Tongue (tissue), 2 donors: ENCODE results near the gene GBX2. TPM values are rescaled to one million over a fixed set of nuclear protein-coding genes. Genes with fewer than 3 reads are reported as not detected.
"Not testable (repeated sequence)": the region's sequence is repeated elsewhere in the genome, so short reads cannot be mapped to it uniquely, and the experiment has no call there.

ENCODE experiments used
- DNase-seq: peaks from one replicate; pipeline ENCODE4 v3.0.0-alpha.2; 2015
- total RNA-seq: library from RNA; depleted of rRNA; stranded (reverse); fragments of >200 nt; gene quantifications from one replicate; pipeline ENCODE4 v1.2.3, GENCODE V29; 2014

GBX2 gene
- total RNA-seq, 1 donor from 2014 or later: not detected

DNA sequence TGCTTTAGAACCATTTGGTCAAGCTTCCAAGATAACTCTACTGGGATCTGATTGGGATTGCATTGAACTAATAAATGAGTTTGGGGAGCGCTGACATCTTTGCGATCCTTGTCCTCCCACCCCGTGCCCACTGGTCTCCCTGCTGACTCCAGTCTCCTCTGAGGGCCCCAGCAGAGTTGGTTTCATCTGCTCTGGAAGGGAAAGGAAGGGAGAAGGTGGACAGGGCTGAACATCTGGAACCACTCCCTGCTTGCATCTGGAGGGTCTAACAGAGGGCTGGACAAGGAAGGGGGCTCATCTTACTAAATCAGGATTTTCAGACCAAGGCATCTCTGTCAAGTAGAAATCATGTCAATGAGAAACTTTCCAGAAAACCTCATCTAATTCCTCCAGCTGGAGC, 12.8 kb downstream of the GBX2 start:
- DNase-seq: no peak

DNA sequence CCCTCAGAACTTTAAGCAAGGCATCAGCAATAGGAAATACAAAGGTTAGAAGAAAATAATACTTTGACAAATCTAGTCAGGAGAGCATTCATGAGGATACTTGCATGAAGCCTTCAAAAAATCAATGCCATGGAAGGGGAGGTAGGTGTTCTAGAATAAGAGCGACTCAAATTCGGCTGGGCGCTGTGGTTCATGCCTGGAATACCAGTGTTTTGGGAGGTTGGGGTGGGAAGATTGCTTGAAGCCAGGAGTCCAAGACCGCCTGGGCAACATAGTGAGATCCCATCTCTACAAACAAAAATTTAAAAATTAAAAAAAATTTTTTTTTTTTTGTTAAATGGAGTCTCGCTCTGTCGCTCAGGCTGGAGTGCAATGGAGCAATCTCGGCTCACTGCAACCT, 21.8 kb downstream of the GBX2 start:
- no peak for DNase-seq

DNA sequence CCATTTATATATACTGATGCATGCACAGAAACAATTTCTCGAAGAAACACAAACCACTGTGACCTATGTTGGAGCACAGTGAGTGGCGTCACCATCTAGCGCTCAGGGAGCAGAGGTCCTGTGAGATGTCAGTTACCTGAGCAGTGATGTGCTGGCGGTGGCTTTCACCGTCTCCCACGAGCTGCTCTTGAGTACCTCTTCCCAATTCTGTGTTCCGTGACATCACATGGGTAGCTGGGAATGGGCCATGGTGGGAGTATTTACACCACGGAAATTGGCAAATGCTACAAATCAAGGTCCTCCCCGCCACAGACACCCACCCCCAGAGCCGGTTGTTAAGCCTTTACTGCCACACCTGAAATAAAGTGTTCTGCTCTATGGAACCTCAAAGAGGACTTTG, 24.4 kb downstream of the GBX2 start:
- no peak for DNase-seq

DNA sequence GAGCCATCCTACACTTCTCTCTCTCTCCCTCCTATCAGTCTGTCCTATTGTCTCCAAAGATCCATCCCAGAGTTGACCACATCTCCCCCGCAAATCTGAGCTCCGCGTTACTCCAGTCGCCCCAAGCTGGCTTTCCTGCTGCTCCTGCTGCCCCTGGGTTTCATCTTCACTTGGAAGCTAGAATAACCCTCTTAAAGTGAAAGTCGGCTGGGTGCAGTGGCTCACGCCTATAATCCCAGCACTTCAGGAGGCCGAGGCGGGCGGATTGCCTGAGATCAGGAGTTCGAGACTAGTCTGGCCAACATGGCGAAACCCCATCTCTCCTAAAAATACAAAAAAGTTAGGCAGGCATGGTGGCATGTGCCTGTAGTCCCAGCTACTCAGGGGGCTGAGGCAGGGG, 26.6 kb downstream of the GBX2 start:
- DNase-seq: not testable (repeated sequence)

DNA sequence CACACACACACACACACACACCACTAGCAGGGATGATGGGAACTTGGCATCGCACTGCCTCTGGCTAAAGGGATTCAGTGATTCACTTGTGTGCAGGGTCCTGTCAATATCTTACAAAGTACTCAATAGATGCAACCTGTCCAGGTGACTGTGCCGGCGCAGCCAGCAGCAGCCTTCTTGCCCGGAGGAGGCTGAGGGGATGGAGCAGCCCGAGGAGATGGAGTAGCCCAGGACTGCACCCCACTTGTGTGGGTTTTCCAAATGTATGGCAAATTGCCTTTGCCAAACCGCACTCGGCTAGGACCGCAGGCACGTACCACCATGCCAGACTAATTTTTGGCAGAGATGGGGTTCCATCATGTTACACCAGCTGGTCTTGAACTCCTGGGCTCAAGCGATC, 31.1 kb downstream of the GBX2 start:
- no peak for DNase-seq

DNA sequence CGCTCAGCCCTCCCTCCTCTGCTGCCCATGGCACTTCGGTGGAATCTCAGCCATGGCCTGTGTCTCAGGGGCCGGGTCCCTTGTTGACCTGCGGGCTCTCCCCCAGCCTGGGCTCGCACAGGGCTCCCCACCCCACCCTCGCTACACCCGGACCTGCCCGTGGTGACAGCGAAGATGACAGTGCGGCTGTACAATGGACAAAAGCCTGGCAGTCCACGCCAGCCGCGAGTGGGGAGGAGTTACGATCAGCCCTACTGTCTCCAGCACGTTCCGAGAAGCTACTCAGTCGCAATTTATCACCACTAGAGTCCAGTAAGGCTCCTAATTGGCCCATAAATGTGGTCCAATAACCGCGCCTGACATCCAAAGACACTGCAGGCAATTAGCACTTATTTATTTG, 31.6 kb downstream of the GBX2 start:
- DNase-seq: no peak

DNA sequence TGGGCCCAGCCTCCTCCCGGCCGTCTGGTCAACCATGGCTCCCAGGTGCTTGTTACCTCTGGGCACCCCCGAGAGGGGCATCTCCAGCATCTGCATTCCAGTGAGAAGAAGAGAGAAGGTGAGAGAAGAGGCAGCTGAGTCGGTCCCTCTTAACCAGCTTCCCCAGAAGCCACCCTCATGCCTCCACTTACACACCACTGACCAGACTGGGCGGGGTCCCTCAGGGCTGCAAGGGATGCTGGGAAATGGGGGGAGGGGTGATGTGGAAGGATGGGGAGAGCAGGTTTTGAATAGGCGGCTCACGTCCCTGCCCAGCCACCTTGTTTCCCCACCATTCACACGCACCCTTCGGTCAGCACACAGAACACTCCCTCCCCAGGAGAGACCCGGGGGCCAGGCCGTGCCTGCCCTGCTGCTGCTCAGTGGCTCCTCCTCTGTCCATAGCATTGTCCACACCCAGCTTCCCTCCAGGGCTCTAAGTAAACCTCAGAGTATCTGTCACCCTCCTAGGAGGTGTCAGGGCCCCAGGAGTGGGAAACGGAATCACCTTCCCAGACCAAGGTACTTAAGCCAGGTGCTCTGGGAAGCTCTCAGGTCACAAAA, 34.7 kb downstream of the GBX2 start:
- DNase-seq: no peak

DNA sequence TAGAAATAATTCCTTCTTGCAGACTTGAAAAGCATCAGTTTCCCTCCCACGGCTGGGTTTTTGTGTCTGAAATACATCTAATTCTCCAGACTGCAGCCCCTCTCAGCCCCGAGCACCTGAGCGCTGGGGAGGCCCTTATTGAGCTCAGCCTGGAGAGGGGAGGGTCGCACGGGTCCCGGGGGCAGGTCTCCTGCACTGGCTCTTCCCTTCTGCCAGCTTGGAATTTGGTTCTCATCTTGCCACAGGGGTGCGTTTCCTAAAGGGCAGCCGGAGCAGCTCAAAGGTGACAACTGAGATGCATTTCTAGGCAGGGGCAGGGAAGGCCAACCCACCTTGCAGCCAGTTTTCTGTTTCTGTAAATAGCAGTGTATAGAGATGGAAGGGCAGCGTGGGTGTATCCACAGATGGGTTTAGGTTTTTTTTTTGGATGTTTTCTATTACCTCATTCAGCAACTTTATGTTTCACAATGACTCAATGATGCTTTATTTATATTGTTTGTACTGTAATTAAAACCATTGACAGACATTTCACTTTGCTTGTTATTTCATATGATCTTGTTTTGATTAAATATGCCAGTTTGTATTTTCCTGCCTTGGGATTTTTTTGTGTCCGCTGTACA, 37.0 kb downstream of the GBX2 start:
- DNase-seq: no peak

DNA sequence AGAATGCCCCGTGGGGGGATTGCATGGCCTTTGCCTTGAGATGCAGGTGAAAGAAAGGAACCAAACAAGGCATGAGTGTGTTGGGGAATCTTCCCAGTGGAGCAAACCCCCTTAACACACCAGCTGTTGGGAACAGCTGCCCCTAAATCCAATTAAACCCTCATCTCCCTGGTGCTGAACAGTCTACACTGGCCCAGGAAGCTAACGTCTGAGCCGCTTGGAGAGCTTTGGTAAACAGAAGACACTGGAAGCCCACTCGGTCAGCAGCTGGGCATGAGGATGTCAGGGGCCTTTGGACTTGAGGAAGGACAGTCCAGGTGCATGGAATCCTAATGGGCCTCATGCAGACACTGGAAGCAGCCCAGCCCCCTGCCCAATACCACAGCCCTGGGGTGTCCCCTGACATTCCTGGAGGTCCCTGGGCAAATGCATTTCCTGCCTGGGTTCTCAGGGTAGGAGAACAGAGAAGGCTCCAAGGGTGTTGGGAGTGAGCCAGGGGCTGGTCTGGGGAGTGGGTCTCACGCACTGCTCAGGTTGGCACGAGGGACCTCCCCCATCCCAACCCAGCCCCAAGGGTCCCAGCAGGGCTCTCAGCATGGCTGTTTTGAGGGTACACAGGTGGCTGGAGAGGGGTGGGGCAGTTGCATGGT, 37.7 kb downstream of the GBX2 start:
- peak; percentile 57 for DNase-seq

DNA sequence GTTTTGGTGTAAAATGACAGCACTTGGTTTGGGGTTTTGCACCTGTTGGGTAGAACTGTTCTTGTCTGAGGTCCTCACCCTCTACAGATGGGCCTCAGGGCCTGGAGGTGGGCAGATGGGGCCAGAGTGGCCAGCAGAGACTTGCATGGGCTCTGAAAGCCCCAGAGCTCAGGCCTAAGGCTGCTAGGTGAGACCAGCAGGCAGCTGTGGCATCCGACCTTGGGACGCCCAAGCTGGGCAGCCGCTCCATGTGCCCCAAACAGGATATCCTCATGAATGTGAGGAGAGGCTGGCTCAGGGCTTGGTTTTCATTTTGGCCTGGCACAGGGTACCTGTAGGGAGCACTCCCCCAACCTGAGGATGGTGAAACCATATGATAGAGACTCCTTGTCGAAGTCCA, 38.3 kb downstream of the GBX2 start:
- DNase-seq: no peak

DNA sequence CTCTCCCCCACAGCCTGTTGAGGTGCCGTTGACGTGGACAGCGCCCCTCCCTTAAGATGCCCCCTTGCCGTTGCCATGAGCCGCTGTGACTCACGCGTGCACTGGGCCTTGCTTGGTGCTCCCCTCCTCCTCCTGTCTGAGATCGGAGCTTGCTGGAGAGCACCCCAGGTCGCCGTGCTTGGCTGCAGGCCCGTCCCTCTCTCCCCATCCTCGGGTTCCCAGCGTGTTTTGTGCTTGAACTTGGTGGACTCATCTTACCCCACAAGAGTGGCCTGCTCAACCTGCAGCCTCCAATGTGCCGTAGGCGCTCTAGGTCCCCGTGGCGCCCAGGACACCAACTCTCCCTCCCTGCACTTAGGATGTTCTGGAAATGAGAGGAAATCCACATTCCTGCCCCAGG, 39.9 kb downstream of the GBX2 start:
- DNase-seq: no peak

DNA sequence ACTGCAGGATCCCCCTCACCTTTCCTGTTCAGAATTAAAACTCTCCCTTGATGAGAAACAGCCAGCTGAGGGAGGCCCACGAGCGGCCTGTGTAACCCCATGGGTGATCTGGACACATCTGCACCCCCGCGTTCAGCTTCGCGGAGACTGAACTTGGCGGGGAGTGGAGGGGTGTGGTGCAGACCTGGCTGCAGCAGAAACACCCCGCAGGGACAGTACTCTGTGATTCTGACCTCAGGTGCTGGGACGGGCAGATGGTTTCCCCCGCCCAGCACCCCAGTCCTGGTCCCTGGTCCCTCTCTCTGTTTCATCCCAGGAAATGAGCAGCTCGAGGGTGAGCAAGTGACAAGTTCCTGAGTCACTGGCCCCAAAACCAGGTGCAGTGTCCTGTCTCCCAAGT, 41.2 kb downstream of the GBX2 start:
- no peak for DNase-seq

DNA sequence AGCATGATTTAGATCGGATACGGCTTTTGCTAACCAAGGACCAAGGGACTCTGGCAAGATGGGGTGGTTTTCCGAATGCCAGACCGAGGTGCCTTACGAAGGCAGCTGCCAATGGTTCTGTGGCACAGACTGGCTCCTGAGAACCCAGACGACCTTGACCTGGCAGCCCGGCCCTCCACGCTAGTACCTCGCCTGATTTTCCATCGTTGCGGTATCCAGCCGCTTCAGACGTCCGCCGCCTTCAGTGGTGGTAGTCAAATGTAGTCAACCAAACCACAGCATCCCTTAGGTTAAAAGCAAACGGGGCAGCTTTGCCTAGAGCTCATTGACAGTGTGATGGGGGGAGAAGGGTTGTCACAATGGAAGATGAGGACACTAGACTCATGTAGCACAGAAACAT, 42.6 kb downstream of the GBX2 start:
- no peak for DNase-seq

DNA sequence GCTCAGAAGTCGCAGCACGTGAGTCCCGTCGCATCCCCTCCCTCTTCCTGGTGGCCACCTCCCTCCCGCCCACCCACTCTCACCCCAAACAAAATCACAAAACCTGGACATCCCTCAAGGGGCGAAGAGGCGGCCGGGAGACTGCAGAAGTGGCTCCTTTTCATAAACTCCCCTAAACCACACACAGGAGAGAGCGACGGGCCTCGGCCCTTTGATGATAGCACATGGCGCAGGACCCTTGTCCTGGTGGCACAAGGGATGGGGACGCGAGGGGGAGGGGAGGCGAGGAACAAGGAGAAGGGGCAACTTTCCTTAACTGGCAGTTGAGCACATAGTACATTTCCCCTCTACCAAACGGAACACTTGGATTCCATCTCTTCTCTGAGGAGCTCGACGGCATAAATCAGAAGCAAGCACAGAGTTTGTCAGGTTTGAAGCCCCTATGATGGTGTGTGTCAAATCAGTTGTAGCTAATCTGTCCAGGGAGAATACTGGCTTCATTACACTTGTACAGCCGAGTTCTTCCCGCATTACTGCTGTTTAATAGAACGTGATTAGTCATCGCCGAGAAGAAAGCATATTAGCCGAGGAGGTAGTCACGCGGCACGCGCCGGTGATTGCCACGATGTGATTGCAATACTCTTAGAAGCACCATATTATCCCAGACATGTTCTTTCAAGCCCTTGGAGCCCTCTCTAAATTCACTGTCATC, 43.8 kb downstream of the GBX2 start:
- no peak for DNase-seq

DNA sequence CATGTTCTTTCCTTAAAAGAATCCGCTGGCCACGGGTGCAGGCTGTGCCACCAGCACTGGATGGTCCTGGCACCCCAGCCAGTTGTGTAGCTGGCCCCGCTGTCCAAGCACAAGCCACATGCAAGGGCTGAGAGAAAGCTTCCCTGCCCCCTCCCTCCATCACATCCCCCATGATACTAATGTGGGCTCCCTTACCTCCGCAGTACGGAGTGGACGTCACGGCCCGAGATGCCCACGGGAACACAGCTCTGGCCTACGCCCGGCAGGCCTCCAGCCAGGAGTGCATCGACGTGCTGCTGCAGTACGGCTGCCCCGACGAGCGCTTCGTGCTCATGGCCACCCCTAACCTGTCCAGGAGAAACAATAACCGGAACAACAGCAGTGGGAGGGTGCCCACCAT, 44.5 kb downstream of the GBX2 start:
- DNase-seq: no peak

DNA sequence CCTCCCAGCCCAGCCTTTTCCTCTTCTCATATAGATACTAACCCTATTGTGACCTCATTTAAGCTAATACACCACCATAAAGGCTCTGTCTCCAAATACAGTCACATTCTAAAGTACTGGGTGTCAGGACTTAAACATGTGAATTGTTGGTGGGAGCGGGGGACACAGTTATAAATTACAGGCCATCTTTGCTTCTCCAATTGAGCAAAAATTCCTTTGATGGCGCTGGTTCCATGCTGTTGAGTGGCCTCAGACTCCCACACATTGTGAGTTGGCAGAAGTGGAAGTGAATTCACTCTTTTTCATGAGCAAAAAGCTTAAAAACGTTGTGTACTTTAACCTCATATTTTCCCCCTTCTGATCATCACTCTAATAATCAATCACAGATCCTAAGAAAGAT, 46.0 kb downstream of the GBX2 start:
- no peak for DNase-seq

DNA sequence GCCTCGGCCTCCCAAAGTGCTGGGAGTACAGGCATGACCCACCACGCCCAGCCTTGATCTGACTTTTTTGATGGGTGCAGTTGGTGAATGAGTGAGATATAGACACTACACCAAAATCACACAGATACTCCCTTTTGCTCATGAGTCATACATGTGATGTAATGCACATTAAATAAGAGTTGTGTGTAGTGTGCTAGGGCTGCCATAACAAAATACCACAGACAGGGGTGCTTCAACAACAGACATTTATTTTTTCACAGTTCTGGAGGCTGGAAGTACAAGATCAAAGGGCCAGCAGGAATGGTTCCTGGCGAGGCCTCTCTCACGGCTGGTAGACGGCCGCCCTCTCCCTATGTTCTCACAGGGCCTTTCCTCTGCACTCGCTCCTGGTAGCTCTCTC, 46.6 kb downstream of the GBX2 start:
- no peak for DNase-seq

DNA sequence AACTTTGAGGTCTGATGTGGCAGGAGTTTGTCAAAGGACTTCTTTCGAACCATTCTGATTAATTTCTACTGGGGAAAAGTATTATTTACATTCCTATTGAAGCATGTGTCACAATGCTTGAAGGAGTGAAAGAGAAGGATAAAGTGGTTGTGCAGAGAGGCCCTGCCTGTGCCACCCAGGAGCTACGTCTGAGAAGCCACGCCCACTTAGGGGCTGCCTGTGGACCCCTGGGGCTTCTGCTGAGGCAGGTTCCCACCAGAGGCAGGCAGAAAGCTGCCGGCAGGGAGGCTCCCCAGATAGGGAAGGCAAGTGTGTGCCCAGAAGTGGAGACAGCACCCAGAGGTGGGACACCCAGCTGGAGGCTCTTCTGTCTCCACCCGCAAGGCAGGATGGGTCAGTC, 47.4 kb downstream of the GBX2 start:
- DNase-seq: no peak

DNA sequence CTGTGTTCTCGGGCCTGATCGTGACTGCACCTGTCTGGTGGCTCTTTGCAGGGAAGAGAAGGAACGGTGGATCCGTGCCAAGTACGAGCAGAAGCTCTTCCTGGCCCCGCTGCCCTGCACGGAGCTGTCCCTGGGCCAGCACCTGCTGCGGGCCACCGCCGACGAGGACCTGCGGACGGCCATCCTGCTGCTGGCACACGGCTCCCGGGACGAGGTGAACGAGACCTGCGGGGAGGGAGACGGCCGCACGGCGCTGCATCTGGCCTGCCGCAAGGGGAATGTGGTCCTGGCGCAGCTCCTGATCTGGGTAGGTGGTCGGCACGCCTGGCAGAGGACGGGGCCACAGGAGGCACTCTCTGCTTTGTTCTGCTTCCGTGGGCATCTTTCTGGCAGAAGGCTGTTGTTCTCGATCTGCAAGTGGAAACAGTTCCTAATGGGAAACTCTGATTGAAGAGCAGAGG, 48.0 kb downstream of the GBX2 start:
- DNase-seq: peak; percentile 63

DNA sequence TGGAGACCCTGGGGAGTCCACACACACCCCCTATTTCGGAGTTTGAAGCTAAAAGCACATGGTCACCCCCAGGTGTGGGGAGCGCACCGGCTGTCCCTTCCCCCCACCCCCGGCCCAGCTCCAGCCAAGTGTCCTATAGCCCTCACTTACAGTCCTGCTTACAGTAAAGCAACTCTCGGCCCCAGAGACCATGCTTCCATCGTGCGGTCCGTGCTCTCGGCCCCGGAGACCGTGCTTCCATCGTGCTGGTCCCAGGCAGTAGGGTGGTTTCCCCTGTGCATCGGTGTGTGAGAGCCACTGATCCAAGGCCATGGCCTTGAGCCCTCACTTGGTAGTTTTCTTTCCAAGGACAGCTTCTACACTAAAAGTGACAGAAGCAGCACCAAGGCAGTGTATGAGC, 48.7 kb downstream of the GBX2 start:
- DNase-seq: no peak

DNA sequence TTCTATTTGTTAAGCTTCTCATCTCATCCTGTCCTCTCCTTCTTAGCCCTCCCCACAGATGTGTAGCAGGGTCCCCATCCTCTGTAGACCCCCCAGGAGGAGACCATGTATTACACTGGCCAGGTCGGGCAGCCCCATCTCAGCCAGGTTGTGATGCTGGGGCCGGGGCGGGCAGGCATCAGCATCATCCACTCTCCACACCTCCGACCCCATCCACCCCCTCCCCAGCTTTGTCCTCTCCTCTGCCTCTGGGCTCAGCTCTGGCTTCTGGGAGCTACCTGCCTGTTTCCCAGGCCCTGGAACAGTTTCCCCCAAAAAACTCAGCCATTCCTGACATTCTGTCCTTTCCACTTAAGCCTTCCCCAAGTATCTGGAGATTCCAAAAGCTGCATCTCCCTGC, 49.2 kb downstream of the GBX2 start:
- DNase-seq: no peak

DNA sequence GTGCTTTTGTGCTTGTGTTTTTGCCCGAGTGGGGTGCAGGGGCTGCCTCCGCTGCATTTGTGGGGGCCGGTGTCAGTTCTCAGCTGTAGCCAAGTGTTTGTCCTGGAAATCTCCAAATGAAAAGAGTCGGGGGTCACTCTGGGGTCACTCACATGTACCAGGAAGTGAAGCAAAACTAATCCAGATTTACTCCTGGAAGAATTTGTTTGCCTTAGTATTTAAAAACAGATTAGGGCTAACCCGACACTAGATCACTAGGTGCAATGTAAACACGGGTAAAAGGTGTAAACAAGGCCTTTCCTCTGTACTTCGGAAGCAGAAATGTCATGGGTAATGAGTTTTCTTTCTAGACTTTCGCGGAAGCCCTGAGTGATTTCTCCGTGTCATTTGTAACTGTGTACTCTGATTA, 50.3 kb downstream of the GBX2 start:
- no peak for DNase-seq

DNA sequence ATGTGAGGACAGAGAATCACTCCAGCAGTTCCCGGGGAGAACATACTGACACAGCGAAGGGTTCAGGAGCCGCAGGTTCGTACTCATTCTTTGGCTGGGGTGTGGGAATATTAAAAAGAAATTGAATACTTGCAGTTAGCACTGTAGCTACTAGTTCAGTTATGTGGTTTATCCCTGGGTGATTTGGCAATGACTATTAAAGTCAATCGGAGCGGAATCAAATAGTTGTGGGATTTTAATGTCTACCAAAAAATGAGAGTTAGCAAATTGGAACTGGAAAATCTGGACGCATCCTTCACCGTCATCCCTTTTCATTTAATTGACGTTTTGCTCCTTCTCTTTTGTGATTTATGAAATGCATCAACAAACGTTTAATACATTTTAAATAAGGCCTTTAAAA, 50.8 kb downstream of the GBX2 start:
- DNase-seq: no peak
